ENCODE results near the gene CA10.

The CA10 gene

GRCh38 chr17:51720439-51720838, 438.1 kb downstream of the CA10 start:
- no peak for TF ChIP-seq CTCF (conservative IDR thresholded peaks at IDR 0.05; ENCODE audit: low read depth, low read length)
- no peak overlapping the region for H3K4me3 ChIP-seq (ENCODE audit: low read length)
- DNase-seq (ENCODE audit: low read depth), result no peak

GRCh38 chr17:51718983-51719382, 439.5 kb downstream of the CA10 start:
- H3K4me3 ChIP-seq (ENCODE audit: low read length), result no peak overlapping the region
- DNase-seq (ENCODE audit: low read depth), result no peak
- no peak for TF ChIP-seq CTCF (conservative IDR thresholded peaks at IDR 0.05; ENCODE audit: low read depth, low read length)

GRCh38 chr17:51711581-51711980, 446.9 kb downstream of the CA10 start:
- no peak for TF ChIP-seq CTCF (conservative IDR thresholded peaks at IDR 0.05; ENCODE audit: low read depth, low read length)
- H3K4me3 ChIP-seq (ENCODE audit: low read length), result no peak overlapping the region
- no peak for DNase-seq (ENCODE audit: low read depth)

GRCh38 chr17:51710634-51710979, 447.9 kb downstream of the CA10 start:
- no peak for DNase-seq (ENCODE audit: low read depth)
- H3K4me3 ChIP-seq (ENCODE audit: low read length), result no peak overlapping the region
- no peak for TF ChIP-seq CTCF (conservative IDR thresholded peaks at IDR 0.05; ENCODE audit: low read depth, low read length)

GRCh38 chr17:51709694-51710633, 448.6 kb downstream of the CA10 start:
- no peak for TF ChIP-seq CTCF (conservative IDR thresholded peaks at IDR 0.05; ENCODE audit: low read depth, low read length)
- DNase-seq (ENCODE audit: low read depth), result no peak
- H3K4me3 ChIP-seq (ENCODE audit: low read length), result no peak overlapping the region

GRCh38 chr17:51707216-51707615, 451.3 kb downstream of the CA10 start:
- TF ChIP-seq CTCF (conservative IDR thresholded peaks at IDR 0.05; ENCODE audit: low read depth, low read length), result no peak
- DNase-seq (ENCODE audit: low read depth), result no peak
- no peak overlapping the region for H3K4me3 ChIP-seq (ENCODE audit: low read length)

GRCh38 chr17:51706093-51706492, 452.4 kb downstream of the CA10 start:
- no peak overlapping the region for H3K4me3 ChIP-seq (ENCODE audit: low read length)
- TF ChIP-seq CTCF (conservative IDR thresholded peaks at IDR 0.05; ENCODE audit: low read depth, low read length), result no peak
- no peak for DNase-seq (ENCODE audit: low read depth)

Data from retinal pigment epithelial cell (primary cell).